Measurements from ENCODE around the gene ACOX1.

ACOX1 gene

DNA sequence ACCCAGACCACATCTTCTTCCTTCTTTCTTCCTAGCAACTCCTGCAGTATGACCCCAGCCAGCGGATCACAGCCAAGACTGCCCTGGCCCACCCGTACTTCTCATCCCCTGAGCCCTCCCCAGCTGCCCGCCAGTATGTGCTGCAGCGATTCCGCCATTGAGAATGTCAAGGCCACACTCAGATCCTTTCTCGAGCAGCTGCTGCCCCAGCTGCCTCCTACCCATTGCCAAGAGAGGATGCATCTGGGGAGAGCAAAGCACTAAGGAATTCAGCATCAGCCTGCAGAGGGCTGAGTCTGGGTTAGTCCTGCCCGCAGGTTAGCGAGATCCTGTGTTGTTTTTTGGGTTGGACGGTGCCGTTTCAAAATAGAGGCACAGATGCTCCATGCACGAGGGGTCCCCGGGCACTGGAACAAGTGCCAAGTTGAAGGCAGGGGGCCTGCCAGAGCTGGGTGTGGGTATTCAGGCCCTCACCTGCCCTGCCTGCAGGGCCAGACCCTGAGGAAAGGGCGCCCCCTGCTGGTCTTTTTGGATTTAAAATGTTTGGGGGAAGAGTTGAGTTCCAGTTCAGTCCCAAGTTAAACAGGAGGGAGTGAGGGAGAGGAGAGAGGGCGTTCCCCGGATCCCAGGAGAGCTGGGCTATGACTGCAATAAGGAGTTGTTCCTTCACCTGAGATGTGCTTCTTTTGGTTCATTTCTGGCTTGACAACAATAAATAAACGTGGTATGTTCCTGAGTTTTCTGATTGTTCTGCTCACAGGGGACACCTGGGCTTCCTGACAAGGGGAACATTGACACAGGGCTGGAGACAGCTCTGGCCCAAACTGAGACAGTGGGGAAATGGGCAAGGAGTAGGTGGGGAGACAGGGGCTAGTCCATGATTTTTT is 26.5 kb upstream of the ACOX1 start:
- no peak overlapping the region for H2AFZ ChIP-seq (ENCODE audit: low read depth, low read length)
- DNase-seq (peak; percentile 82), ATAC-seq (ENCODE audit: insufficient read depth, low read depth) (peak; percentile 83)
- no peaks in the 10 kb centered on the region for H3K27me3 ChIP-seq (ENCODE audit: insufficient read depth, low read length, poor library complexity)
- no peaks in the 10 kb centered on the region for H4K20me1 ChIP-seq (ENCODE audit: insufficient read depth, low read length)
- no peaks in the 10 kb centered on the region for H3K4me1 ChIP-seq (ENCODE audit: insufficient read depth, low read length)
- H3K4me2 ChIP-seq (ENCODE audit: insufficient read depth, low read length): no peak overlapping the region
- no peaks in the 10 kb centered on the region for H3K79me2 ChIP-seq (ENCODE audit: insufficient read depth, low read length)
- TF ChIP-seq EZH2 (IDR thresholded peaks at IDR 0.05; ENCODE audit: borderline replicate concordance, low read depth, low read length, severe bottlenecking): no peak
- TF ChIP-seq, protein P1, sequence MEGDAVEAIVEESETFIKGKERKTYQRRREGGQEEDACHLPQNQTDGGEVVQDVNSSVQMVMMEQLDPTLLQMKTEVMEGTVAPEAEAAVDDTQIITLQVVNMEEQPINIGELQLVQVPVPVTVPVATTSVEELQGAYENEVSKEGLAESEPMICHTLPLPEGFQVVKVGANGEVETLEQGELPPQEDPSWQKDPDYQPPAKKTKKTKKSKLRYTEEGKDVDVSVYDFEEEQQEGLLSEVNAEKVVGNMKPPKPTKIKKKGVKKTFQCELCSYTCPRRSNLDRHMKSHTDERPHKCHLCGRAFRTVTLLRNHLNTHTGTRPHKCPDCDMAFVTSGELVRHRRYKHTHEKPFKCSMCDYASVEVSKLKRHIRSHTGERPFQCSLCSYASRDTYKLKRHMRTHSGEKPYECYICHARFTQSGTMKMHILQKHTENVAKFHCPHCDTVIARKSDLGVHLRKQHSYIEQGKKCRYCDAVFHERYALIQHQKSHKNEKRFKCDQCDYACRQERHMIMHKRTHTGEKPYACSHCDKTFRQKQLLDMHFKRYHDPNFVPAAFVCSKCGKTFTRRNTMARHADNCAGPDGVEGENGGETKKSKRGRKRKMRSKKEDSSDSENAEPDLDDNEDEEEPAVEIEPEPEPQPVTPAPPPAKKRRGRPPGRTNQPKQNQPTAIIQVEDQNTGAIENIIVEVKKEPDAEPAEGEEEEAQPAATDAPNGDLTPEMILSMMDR (IDR thresholded peaks at IDR 0.05; ENCODE audit: borderline replicate concordance, extremely low read depth, low read length, poor library complexity, severe bottlenecking): peak; percentile 80
- H3K9ac ChIP-seq (ENCODE audit: low read depth, low read length): no peak overlapping the region
- H3K27ac ChIP-seq (ENCODE audit: low read length): peak overlapping the region; percentile 35; the same call in 1 of the 2 replicates
- H3K9me3 ChIP-seq (ENCODE audit: insufficient read depth, low read length, severe bottlenecking): no peaks in the 10 kb centered on the region
- H3K4me3 ChIP-seq (ENCODE audit: low read depth in 1 of 2, low read length in 2 of 2): no peak overlapping the region
- 0 out of 2 replicates have a peak, but pooled peaks cover 4% of the 10 kb centered on the region for H3K36me3 ChIP-seq (ENCODE audit: insufficient read depth, low read length)

- no peaks in the 10 kb centered on the region for H3K9me3 ChIP-seq (ENCODE audit: insufficient read depth, low read length, severe bottlenecking)
- TF ChIP-seq, protein P1 (IDR thresholded peaks at IDR 0.05; ENCODE audit: borderline replicate concordance, extremely low read depth, low read length, poor library complexity, severe bottlenecking): no peak
- no peak for TF ChIP-seq EZH2 (IDR thresholded peaks at IDR 0.05; ENCODE audit: borderline replicate concordance, low read depth, low read length, severe bottlenecking)
- no peak overlapping the region for H2AFZ ChIP-seq (ENCODE audit: low read depth, low read length)
- H3K4me3 ChIP-seq (ENCODE audit: low read depth in 1 of 2, low read length in 2 of 2): no peak overlapping the region
- ATAC-seq (ENCODE audit: insufficient read depth, low read depth) (no peak), DNase-seq (no peak)
- H3K27ac ChIP-seq (ENCODE audit: low read length): no peak overlapping the region
- no peak overlapping the region for H3K9ac ChIP-seq (ENCODE audit: low read depth, low read length)
- H3K4me2 ChIP-seq (ENCODE audit: insufficient read depth, low read length): no peak overlapping the region
- no peaks in the 10 kb centered on the region for H3K79me2 ChIP-seq (ENCODE audit: insufficient read depth, low read length)
- H3K4me1 ChIP-seq (ENCODE audit: insufficient read depth, low read length): no peaks in the 10 kb centered on the region
- no peaks in the 10 kb centered on the region for H4K20me1 ChIP-seq (ENCODE audit: insufficient read depth, low read length)
- H3K36me3 ChIP-seq (ENCODE audit: insufficient read depth, low read length): 0 out of 2 replicates have a peak, but pooled peaks cover 4% of the 10 kb centered on the region
- no peaks in the 10 kb centered on the region for H3K27me3 ChIP-seq (ENCODE audit: insufficient read depth, low read length, poor library complexity)
Observed at GRCh38 chr17:76004750-76005262, 25.8 kb upstream of the ACOX1 start.

GRCh38 chr17:76003915-76004314 is 24.9 kb upstream of the ACOX1 start:
- TF ChIP-seq EZH2 (IDR thresholded peaks at IDR 0.05; ENCODE audit: borderline replicate concordance, low read depth, low read length, severe bottlenecking): no peak
- TF ChIP-seq, protein P1 (IDR thresholded peaks at IDR 0.05; ENCODE audit: borderline replicate concordance, extremely low read depth, low read length, poor library complexity, severe bottlenecking): no peak
- no peak for ATAC-seq (ENCODE audit: insufficient read depth, low read depth)
- Histone ChIP-seq H3K79me2 (ENCODE audit: insufficient read depth, low read length) (no peaks in the 10 kb centered on the region), H3K4me1 (ENCODE audit: insufficient read depth, low read length) (no peaks in the 10 kb centered on the region), H3K36me3 (ENCODE audit: insufficient read depth, low read length) (0 out of 2 replicates have a peak, but pooled peaks cover 4% of the 10 kb centered on the region), H3K9ac (ENCODE audit: low read depth, low read length) (no peak overlapping the region), H3K27ac (ENCODE audit: low read length) (no peak overlapping the region), H3K4me2 (ENCODE audit: insufficient read depth, low read length) (no peak overlapping the region), H3K27me3 (ENCODE audit: insufficient read depth, low read length, poor library complexity) (no peaks in the 10 kb centered on the region), H4K20me1 (ENCODE audit: insufficient read depth, low read length) (no peaks in the 10 kb centered on the region), H2AFZ (ENCODE audit: low read depth, low read length) (no peak overlapping the region), H3K9me3 (ENCODE audit: insufficient read depth, low read length, severe bottlenecking) (no peaks in the 10 kb centered on the region), H3K4me3 (ENCODE audit: low read depth in 1 of 2, low read length in 2 of 2) (no peak overlapping the region)
- DNase-seq: no peak
